ENCODE data around the gene KLHL35.

KLHL35 gene

DNA sequence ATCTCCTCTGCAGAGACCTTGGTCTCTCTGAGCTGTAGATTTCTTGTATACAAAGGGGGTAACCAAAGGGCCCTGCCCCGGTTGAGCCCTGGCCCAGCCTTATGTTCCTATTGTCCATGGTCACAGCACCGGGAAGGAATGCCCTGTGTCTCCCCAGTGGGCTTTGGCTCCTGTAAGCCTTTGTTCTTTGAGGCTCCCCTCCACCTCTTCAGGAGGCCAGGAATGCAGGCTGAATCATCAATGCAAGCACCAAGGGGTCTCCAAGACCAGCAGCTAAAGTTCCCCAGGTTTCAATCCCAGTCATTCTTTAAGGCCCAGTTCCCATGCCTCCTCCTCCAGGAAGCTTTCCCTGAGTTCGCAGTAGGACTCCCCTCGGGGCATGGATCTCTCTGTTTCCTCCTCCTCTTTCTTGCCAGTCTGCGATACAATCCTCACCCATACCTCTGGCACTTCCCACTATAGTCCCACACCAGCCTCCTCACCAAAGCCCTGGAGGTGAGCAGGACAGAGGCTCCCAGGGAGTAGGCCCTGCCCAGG, 29.2 kb upstream of the KLHL35 start:
- no peaks in the 10 kb centered on the region for H3K79me2 ChIP-seq (ENCODE audit: insufficient read depth, low read length)
- H2AFZ ChIP-seq (ENCODE audit: low read depth, low read length, severe bottlenecking) = no peak overlapping the region
- H3K36me3 ChIP-seq (ENCODE audit: low read length) = no peaks in the 10 kb centered on the region
- no peaks in the 10 kb centered on the region for H3F3A ChIP-seq (ENCODE audit: insufficient read depth)
- H3K4me3 ChIP-seq (ENCODE audit: insufficient read depth, low read length, poor library complexity, severe bottlenecking) = no peak overlapping the region
- no peaks in the 10 kb centered on the region for H3K27me3 ChIP-seq (ENCODE audit: low read length)
- no peak overlapping the region for H3K27ac ChIP-seq (ENCODE audit: low read depth, low read length)
- no peaks in the 10 kb centered on the region for H4K20me1 ChIP-seq (ENCODE audit: low read depth, low read length)
- H3K9me2 ChIP-seq (replicated peaks; ENCODE audit: insufficient read depth, low read length) = no peaks in the 10 kb centered on the region
- no peak overlapping the region for H3K9ac ChIP-seq (ENCODE audit: low read length)
- H3K9me3 ChIP-seq (ENCODE audit: insufficient read depth, low read length) = no peaks in the 10 kb centered on the region
- no peak for TF ChIP-seq EZH2phosphoT487 (conservative IDR thresholded peaks at IDR 0.05; ENCODE audit: low read length)
- TF ChIP-seq, protein P1, sequence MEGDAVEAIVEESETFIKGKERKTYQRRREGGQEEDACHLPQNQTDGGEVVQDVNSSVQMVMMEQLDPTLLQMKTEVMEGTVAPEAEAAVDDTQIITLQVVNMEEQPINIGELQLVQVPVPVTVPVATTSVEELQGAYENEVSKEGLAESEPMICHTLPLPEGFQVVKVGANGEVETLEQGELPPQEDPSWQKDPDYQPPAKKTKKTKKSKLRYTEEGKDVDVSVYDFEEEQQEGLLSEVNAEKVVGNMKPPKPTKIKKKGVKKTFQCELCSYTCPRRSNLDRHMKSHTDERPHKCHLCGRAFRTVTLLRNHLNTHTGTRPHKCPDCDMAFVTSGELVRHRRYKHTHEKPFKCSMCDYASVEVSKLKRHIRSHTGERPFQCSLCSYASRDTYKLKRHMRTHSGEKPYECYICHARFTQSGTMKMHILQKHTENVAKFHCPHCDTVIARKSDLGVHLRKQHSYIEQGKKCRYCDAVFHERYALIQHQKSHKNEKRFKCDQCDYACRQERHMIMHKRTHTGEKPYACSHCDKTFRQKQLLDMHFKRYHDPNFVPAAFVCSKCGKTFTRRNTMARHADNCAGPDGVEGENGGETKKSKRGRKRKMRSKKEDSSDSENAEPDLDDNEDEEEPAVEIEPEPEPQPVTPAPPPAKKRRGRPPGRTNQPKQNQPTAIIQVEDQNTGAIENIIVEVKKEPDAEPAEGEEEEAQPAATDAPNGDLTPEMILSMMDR (IDR thresholded peaks at IDR 0.05; ENCODE audit: insufficient read depth, low read length, poor library complexity, severe bottlenecking) = no peak
- no peak overlapping the region for H3K4me2 ChIP-seq (ENCODE audit: low read depth, low read length, poor library complexity, severe bottlenecking)

DNA sequence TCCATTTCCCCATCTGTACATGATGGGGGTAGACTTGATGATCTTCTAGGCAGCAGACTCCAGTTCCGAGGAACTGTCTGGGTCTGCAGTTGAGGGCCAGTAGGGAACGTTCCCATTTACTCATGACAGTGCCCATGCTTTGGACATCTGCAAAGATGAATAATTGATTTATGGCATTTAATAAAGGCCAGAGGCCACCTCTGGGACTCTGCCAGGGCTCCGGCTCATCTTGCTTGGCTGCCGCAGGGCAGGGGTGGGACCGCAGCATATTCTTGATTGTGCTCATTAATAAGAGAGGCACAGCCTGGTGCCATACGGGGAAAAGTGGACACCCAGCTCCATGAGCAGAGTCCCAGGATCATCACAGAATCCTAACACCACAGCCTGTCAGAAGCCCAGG, 28.1 kb upstream of the KLHL35 start:
- Histone ChIP-seq H3F3A (ENCODE audit: insufficient read depth) (no peaks in the 10 kb centered on the region), H3K9me2 (replicated peaks; ENCODE audit: insufficient read depth, low read length) (no peaks in the 10 kb centered on the region), H3K4me2 (ENCODE audit: low read depth, low read length, poor library complexity, severe bottlenecking) (no peak overlapping the region), H2AFZ (ENCODE audit: low read depth, low read length, severe bottlenecking) (no peak overlapping the region), H3K27me3 (ENCODE audit: low read length) (no peaks in the 10 kb centered on the region), H3K9me3 (ENCODE audit: insufficient read depth, low read length) (no peaks in the 10 kb centered on the region), H3K79me2 (ENCODE audit: insufficient read depth, low read length) (no peaks in the 10 kb centered on the region), H3K36me3 (ENCODE audit: low read length) (no peaks in the 10 kb centered on the region), H3K27ac (ENCODE audit: low read depth, low read length) (no peak overlapping the region), H3K9ac (ENCODE audit: low read length) (no peak overlapping the region), H3K4me3 (ENCODE audit: insufficient read depth, low read length, poor library complexity, severe bottlenecking) (no peak overlapping the region), H4K20me1 (ENCODE audit: low read depth, low read length) (no peaks in the 10 kb centered on the region)
- TF ChIP-seq EZH2phosphoT487 (conservative IDR thresholded peaks at IDR 0.05; ENCODE audit: low read length) = no peak
- TF ChIP-seq, protein P1 (IDR thresholded peaks at IDR 0.05; ENCODE audit: insufficient read depth, low read length, poor library complexity, severe bottlenecking) = no peak

DNA sequence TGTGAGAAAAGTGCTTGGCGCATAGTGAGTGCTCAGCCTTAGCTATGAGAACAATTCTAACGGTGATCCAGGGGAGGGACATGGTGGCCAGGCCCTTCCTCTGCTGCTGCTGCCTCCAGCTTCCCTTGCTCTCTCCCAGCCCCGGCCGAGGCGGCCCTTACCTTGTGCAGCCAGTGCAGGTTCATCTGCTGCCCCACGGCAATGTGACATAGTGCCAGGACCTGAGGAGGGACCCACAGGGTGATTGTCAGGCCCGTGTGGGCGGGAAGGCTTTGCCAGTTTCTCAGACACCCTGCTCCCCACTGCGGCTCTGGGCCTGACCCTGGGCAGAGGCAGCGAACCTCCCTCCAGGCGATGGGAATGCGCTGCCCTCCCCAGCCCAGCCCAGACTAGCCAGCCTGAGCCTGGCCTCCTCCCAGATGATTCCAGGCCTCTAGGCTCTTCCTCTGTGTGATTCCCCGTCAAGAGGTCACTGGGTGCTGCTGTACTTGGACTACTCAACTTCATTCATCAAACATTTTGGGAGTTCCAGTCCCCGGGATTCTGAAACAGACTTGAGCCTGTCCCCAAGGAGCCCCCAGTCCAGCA, 23.7 kb upstream of the KLHL35 start:
- no peaks in the 10 kb centered on the region for H3K9me2 ChIP-seq (replicated peaks; ENCODE audit: insufficient read depth, low read length)
- H4K20me1 ChIP-seq (ENCODE audit: low read depth, low read length) = no peaks in the 10 kb centered on the region
- H3K27me3 ChIP-seq (ENCODE audit: low read length) = no peaks in the 10 kb centered on the region
- no peak overlapping the region for H3K4me2 ChIP-seq (ENCODE audit: low read depth, low read length, poor library complexity, severe bottlenecking)
- H3F3A ChIP-seq (ENCODE audit: insufficient read depth) = no peaks in the 10 kb centered on the region
- no peak overlapping the region for H3K4me3 ChIP-seq (ENCODE audit: insufficient read depth, low read length, poor library complexity, severe bottlenecking)
- H3K9me3 ChIP-seq (ENCODE audit: insufficient read depth, low read length) = no peaks in the 10 kb centered on the region
- H3K79me2 ChIP-seq (ENCODE audit: insufficient read depth, low read length) = no peaks in the 10 kb centered on the region
- no peak overlapping the region for H3K27ac ChIP-seq (ENCODE audit: low read depth, low read length)
- no peak overlapping the region for H3K9ac ChIP-seq (ENCODE audit: low read length)
- no peak for TF ChIP-seq EZH2phosphoT487 (conservative IDR thresholded peaks at IDR 0.05; ENCODE audit: low read length)
- TF ChIP-seq, protein P1 (IDR thresholded peaks at IDR 0.05; ENCODE audit: insufficient read depth, low read length, poor library complexity, severe bottlenecking) = no peak
- H3K36me3 ChIP-seq (ENCODE audit: low read length) = no peaks in the 10 kb centered on the region
- H2AFZ ChIP-seq (ENCODE audit: low read depth, low read length, severe bottlenecking) = no peak overlapping the region

All from SU-DHL-6 (cell line).